Stimulated activated CD4-positive, alpha-beta T cell treated with anti-CD3 and anti-CD28 coated beads, Interleukin-15, amount 100 ng/mL, for 24 hours (primary cell): ENCODE results near the gene SLC16A1.
"Not testable (repeated sequence)": the region's sequence is repeated elsewhere in the genome, so short reads cannot be mapped to it uniquely, and the experiment has no call there.

ENCODE experiments used
- DNase-seq: peaks from one replicate; pipeline ENCODE4 v3.0.0-alpha.2; 2020

SLC16A1 gene

GRCh38 chr1:112964347-112964746 lies 8.4 kb upstream of the SLC16A1 start:
- no peak for DNase-seq

- no peak for DNase-seq
Observed at GRCh38 chr1:112961072-112961471, 5.1 kb upstream of the SLC16A1 start.

GRCh38 chr1:112960384-112960783 lies 4.4 kb upstream of the SLC16A1 start:
- no peak for DNase-seq

GRCh38 chr1:112958236-112958635 lies 2.2 kb upstream of the SLC16A1 start:
- DNase-seq: not testable (repeated sequence)

- DNase-seq: peak; percentile 58
Observed at GRCh38 chr1:112957133-112957812, 1.3 kb upstream of the SLC16A1 start.

DNA sequence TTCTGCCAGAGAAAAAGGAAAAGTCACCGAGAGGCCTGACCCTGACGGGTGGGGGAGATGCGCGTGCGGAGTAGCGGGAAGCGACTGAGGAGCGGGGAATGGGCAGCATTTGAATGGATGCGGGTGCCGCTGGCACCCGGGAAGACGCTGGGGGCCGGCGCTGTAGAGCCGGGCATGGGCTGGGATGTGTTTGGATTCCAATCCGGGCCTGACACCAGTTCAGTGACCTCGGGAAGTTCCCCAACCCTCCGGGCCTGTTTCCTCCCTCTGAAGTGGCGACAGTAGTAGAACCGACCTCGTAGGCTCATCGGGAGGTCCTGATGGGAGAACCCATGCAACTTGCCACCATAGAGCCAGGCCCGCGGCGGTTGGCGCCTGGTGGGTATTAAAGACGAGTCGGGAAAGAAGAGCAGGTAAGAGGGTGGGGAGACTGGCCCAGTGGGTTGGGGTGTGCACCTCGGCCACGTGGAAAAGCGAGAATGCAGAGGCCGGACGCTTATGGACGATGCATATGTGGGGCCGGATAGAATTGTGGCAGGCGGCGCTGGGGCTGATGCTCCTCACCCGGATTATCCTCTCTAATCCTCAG lies 642 bp upstream of the SLC16A1 start:
- peak; percentile 52 for DNase-seq

DNA sequence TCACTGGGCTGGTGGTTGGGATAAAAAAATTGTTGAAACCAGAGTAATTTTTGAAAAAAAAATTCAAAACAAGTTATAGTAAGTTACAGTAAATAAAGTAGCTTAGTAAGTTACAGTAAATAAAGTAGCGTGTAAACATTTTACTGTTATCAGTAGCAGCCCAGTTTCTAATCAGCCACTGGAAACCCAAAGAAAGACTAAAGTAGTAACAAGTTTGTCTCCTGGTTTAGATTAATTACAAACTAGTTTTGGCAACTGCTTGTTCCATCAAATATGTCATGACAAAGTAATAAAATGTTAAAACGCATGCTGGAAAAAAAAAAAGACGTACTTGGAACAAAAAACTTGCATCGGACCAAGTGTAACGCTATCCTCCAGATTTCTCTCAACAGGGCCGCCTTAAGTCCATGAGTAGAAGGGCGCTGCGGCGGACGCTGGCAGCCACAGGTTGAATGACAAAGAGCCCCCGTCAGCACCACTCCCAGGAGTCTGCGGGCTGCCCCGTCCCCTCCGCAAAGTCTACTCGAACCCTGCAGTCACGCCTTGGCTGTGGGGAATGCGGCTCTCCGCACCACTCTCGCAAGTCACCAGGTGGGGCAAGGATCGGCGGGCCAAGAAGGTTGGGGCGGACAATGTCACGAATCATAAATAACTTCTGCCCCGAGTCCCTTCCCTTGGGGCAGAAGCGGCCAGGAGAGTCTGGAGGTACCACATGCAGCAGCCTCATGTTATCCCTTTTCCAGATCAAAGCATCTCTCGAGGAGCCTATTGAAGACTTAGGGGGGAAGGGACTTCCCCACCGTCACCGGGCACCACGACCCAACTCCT lies 837 bp downstream of the SLC16A1 start:
- peak; percentile 80 for DNase-seq

DNA sequence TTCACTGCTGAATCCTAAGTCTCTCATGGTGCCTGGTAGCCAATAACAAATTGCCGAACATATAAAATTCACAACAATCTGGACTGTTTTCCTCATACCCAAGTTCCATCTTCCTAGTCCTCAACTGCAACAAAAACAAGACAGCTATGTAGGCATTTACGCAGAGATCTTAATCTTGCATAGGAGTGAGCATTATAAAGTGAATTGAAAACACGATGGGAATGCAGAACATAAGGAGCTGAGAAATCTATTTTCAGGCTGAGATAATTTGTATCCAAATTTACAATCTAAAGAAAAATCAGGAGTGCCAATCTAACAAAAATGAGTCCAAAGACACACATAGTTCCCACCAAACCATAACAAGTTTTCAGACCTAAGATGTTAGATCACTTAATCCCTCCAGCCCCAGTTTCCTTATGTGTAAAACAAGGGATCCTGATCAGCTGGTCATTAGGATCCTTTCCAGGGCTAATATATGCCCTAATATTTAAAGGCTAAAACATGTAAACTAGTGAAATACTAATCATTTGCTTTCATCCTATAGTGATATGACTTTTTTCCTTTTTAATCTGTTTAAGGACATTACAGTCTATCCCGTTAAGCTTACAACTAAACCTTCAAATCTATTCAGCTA lies 1.9 kb downstream of the SLC16A1 start:
- DNase-seq: no peak

DNA sequence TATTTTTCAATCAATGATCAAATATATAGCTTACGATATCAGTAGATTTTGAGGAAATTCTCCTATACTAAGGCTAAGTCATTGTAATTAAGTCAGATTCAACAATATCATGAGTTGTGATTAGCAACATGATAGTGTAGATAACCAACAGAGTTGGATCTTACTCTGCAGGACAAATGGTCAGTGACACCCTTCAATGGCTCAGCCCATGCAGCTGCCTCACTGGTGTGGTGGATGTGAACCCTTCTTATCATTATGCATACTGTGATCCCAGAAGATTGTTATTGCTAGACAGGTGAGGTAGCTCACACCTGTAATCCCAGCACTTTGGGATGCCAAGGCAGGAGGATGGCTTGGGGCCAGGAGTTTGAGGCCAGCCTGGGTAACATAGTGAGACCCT lies 5.6 kb downstream of the SLC16A1 start:
- DNase-seq: no peak

- DNase-seq: no peak
Observed at GRCh38 chr1:112946683-112947082, 9.3 kb downstream of the SLC16A1 start.

DNA sequence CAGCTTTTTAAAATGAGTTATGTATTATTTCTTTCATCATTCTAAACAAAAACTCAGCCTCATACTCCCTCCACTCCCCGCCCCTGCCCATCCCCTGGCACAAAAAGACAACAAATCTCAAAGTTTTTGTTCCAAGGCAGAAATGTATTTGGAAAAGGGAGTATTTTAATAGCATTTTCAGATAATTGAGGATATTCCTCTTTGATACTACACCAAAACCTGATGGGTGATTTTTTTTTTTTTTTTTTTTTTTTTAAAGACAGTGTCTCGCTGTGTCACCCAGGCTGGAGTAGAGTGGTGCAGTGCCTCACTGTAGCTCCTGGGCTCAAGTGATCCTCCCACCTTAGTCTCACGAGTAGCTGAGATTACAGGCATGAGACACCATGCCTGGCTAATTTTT lies 16.2 kb downstream of the SLC16A1 start:
- no peak for DNase-seq

GRCh38 chr1:112938210-112938609 lies 17.8 kb downstream of the SLC16A1 start:
- no peak for DNase-seq

DNA sequence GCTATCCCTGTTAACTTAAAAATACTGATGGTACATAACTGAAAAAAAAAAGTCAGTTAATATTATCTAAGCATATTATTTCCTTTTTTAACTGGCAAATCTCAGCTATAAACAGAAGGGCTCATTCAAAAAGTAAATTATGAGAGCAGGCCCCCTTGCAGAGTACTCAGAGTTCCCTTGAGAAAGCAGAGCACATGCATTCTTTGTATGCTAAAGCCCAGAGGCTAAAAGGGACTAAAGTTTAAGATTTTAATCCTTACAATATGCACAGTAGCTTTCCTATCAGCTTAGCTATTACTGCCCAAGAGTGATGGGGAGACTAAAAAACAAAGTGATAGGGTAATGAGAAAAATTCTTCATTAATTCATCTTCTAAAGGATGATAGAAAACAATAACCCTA lies 18.5 kb downstream of the SLC16A1 start:
- DNase-seq: no peak

DNA sequence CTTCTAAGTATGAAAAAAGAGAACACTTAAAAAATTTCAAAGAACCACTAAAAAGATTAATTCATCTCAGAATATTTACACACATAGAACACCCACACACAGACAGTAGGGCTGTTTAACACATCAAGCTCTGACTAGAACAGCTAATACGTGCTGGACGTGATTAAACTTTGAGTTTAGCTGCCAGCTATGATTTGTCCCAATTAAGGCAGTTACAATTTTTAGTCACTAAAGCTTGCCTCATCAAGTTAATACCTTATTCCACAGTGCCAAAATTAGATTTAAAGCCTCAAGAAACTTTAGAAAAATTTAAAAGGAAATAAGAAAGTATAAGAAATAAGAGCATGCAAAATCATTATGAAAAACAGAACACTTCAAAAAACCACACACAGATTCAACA lies 18.9 kb downstream of the SLC16A1 start:
- DNase-seq: no peak

DNA sequence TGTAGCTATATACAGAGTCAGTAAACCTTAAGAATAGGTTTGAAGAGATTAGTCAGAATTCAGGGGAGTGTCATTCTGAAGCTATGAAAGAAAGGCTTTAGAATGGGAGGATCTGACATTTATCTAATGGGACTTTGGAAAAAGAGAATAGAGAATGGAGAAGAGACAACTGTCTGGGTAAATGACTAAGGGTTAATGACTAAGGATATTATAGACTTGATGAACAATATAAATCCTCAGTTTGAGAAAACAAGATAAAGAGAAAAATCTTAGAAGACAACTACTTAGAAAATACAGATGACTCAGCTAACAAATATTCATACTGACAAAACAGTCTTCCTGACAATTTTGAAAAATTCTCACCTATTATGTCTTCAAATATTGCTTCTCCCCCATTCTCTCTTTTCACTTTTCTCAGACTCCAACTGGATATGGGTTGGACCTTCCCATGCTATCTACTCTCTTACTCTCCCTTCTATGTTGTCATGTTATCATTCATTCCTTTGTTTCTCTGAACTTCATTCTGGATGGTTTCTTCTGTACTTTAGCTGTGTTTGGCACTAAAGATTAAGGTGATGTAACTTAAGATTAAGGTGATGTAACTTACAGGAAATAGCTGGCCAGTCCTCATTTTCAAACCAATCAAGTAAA lies 20.4 kb downstream of the SLC16A1 start:
- no peak for DNase-seq

DNA sequence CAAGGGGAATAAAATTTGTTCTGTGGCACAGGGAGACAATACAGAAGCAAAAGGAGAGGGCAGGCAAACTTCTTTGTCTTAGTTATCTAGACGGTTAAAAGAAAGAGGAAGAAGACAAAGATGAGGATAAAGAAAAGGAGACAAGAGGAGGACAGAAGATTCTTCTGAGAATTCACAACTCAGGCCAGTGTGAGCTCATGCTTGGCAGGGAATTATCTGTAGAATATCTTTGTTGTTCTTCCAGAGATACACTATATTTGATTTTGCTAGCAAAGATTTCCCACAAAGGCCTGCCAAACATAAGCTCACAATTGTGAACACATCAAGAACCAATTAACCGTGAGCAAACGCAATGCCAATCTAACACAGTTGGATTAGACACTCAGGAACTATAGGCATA lies 21.4 kb downstream of the SLC16A1 start:
- DNase-seq: no peak

DNA sequence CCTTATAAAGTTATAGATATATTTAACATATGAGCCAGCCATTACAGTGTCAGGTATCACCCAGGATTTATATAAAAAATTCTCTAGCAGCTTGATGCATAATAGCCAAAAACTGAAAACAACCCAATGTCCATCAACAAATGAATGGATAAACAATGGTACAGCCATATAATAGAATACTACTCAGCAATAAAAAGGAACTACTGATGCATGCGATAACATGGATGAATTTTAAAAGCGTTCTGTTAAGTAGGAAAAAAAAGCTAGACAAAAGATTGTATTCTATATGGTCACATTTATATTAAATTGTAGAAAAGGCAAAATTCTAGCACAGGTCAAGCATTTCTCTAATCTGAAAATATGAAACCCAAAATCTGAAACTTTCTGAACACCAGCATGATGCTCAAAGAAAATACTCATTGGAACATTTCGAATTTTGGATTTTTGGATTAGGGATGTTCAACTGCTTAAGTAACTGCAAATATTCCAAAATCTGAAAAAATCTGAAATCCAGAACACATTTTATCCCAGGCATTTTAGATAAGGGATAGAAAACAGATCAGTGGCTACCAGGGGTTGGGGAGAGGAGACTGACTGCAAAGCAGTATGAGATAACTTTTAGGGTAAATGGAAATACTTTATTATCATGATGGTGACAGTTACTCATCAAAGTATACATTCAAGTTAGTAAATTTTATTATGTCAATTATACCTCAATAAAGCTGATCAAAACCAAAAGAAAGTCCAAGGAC lies 22.0 kb downstream of the SLC16A1 start:
- no peak for DNase-seq

DNA sequence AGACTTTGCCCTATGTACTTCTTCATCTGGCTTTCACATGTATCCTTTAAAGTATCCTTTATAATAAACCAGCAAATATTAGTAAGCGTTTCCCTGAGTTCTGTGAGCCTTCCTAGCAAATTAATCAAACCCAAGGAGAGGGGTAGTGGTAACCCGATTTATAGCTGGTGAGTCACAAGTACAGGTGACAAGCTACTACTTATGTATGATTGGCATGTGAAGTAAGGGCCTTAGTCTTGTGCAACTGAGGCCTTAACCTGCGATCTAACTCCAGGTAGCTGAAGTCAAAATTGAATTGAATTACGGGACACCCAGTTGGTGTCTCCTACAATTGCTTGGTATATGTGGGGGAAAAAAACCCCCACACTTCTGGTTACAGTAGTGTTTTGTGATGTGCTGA lies 26.0 kb downstream of the SLC16A1 start:
- DNase-seq: no peak

GRCh38 chr1:112927462-112927990 lies 28.5 kb downstream of the SLC16A1 start:
- no peak for DNase-seq

- no peak for DNase-seq
Observed at GRCh38 chr1:112926858-112927257, 29.1 kb downstream of the SLC16A1 start.

DNA sequence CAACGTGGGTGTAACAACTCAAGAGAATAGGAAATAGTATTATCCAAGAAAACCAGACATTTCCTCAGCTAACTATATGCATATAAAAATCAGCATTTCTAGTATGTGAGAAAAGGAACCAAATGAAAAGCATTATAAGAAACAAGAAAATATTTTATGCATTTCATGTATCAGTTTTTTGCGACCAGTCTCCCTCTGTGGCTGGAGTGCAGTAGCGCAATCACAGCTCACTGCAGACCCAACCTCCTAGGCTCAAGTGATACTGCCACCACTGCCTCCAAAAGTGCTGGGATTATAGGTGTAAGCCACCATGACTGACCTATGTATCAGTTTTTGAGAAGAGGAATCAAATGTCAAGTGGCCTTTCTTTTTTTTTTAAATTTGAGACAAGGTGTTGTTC lies 31.0 kb downstream of the SLC16A1 start:
- no peak for DNase-seq

DNA sequence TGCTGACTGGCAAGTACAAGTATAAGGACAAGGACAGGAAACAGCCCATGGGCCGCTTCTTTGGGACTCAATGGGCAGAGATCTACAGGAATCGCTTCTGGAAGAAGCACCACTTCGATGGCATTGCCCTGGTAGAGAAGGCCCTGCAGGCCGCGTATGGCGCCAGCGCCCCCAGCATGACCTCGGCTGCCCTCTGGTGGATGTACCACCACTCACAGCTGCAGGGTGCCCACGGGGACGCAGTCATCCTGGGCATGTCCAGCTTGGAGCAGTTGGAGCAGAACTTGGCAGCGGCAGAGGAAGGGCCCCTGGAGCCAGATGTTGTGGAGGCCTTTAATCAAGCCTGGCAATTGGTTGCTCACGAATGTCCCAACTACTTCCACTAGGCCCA lies 32.0 kb downstream of the SLC16A1 start:
- no peak for DNase-seq
